K562 (cell line): Measurements from ENCODE around the gene ZNF438.

ENCODE experiments used
- BRD4 ChIP-seq: fragments of 200-600 bp; sonication (generic); IDR thresholded peaks from 2 replicates; pipeline ENCODE4 v1.6.1; 2017; ENCODE audit warnings: inconsistent platforms
- CHD2 ChIP-seq: IDR thresholded peaks from 2 replicates; pipeline ENCODE4 v1.6.1; 2011; ENCODE audit warnings: low read depth, low read length
- POLR3A ChIP-seq: IDR thresholded peaks from 2 replicates; pipeline ENCODE4 v1.6.1; 2011; ENCODE audit warnings: borderline replicate concordance, mild to moderate bottlenecking, moderate library complexity; ENCODE audit not compliant: insufficient read length, insufficient read depth; ENCODE audit errors: extremely low read depth
- SETDB1 ChIP-seq: IDR thresholded peaks from one replicate; pipeline ENCODE4 v1.6.1; 2012; ENCODE audit warnings: low read length, control low read depth, inconsistent platforms
- SIX5 ChIP-seq, 2 experiments: IDR thresholded peaks; 2 replicates each; pipeline ENCODE4 v1.6.1; 2011; ENCODE audit warnings: low read length in 2 of 2, borderline replicate concordance in 1 of 2, low read depth in 1 of 2, mild to moderate bottlenecking in 1 of 2, moderate library complexity in 1 of 2; ENCODE audit not compliant: insufficient read depth in 1 of 2
- SMAD3 ChIP-seq: fragments of 450-650 bp; formaldehyde crosslinking; conservative IDR thresholded peaks from 2 replicates; pipeline ENCODE4 v1.4.0; 2020; ENCODE audit warnings: mild to moderate bottlenecking
- SNAPC5 ChIP-seq: fragments of 250-450 bp; sonication (Bioruptor Pico); IDR thresholded peaks from 2 replicates; pipeline ENCODE4 v1.8.0; 2021; ENCODE audit warnings: moderate library complexity, mild to moderate bottlenecking, inconsistent platforms
- SP1 ChIP-seq: sonication (generic); formaldehyde crosslinking; IDR thresholded peaks from 2 replicates; pipeline ENCODE4 v1.8.1; 2022; ENCODE audit warnings: mild to moderate bottlenecking, missing genetic modification reagents
- SRF ChIP-seq, 2 experiments: fragments of 250-450, 450-650 bp in 1 of 2; sonication (Bioruptor Pico) in 1 of 2; sonication (generic) in 1 of 2; formaldehyde crosslinking; IDR thresholded peaks; 2 replicates each; pipeline versions ENCODE4 v1.5.0 to v1.5.1; 2020 to 2022; ENCODE audit warnings: mild to moderate bottlenecking in 1 of 2, missing genetic modification reagents in 1 of 2
- TAF1 ChIP-seq: IDR thresholded peaks from 2 replicates; pipeline ENCODE4 v1.6.1; 2011; ENCODE audit warnings: mild to moderate bottlenecking, low read length, moderate library complexity; ENCODE audit not compliant: insufficient read depth, control insufficient read depth, severe bottlenecking; ENCODE audit errors: extremely low read depth
- TBP ChIP-seq: optimal IDR thresholded peaks from 2 replicates; pipeline ENCODE3; 2011; ENCODE audit warnings: low read depth, low read length, improper control_type of control experiment
- ZNF717 ChIP-seq: fragments of 250-450 bp; sonication (Bioruptor Pico); IDR thresholded peaks from 2 replicates; pipeline ENCODE4 v1.5.0; 2021
- TF ChIP-seq, protein P1 (sequence below): sonication (generic); formaldehyde crosslinking; IDR thresholded peaks from 2 replicates; pipeline ENCODE4 v1.8.1; 2022; ENCODE audit warnings: missing genetic modification reagents
- TF ChIP-seq, protein P2 (sequence below): fragments of 450-650 bp; formaldehyde crosslinking; IDR thresholded peaks from 2 replicates; pipeline ENCODE4 v1.4.0; 2020; ENCODE audit warnings: mild to moderate bottlenecking, moderate library complexity

- no peak for TF ChIP-seq CHD2
- TF ChIP-seq TBP: no peak
- TF ChIP-seq BRD4: no peak
- TF ChIP-seq SETDB1: no peak
- no peak for TF ChIP-seq ZNF717 (CRISPR knock-in tag)
- TF ChIP-seq SMAD3 (CRISPR knock-in tag): no peak
- no peak for TF ChIP-seq POLR3A
- TF ChIP-seq SIX5 (IDR thresholded peaks at IDR 0.05; ENCODE audit: borderline replicate concordance in 1 of 2, insufficient read depth in 1 of 2, low read depth in 1 of 2, low read length in 2 of 2): no peak
- TF ChIP-seq, protein P1, sequence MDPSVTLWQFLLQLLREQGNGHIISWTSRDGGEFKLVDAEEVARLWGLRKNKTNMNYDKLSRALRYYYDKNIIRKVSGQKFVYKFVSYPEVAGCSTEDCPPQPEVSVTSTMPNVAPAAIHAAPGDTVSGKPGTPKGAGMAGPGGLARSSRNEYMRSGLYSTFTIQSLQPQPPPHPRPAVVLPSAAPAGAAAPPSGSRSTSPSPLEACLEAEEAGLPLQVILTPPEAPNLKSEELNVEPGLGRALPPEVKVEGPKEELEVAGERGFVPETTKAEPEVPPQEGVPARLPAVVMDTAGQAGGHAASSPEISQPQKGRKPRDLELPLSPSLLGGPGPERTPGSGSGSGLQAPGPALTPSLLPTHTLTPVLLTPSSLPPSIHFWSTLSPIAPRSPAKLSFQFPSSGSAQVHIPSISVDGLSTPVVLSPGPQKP (CRISPR knock-in tag): no peak
- TF ChIP-seq TAF1: no peak
- no peak for TF ChIP-seq SNAPC5 (CRISPR knock-in tag)
- TF ChIP-seq SP1 (CRISPR knock-in tag): no peak
- TF ChIP-seq, protein P2, sequence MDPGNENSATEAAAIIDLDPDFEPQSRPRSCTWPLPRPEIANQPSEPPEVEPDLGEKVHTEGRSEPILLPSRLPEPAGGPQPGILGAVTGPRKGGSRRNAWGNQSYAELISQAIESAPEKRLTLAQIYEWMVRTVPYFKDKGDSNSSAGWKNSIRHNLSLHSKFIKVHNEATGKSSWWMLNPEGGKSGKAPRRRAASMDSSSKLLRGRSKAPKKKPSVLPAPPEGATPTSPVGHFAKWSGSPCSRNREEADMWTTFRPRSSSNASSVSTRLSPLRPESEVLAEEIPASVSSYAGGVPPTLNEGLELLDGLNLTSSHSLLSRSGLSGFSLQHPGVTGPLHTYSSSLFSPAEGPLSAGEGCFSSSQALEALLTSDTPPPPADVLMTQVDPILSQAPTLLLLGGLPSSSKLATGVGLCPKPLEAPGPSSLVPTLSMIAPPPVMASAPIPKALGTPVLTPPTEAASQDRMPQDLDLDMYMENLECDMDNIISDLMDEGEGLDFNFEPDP (CRISPR knock-in tag): no peak
- TF ChIP-seq SRF (CRISPR knock-in tag; IDR thresholded peaks at IDR 0.05): no peak
Observed at GRCh38 chr10:30963992-30964930, 67.4 kb downstream of the ZNF438 start.
